Ectodermal cell (in vitro differentiated cells): ENCODE measurements around the gene TRPC1.

Source experiments
- H3K27ac ChIP-seq: 2 replicates; pipeline ENCODE4 v1.7.0; 2013; ENCODE audit warnings: mild to moderate bottlenecking, low read depth, low read length; ENCODE audit not compliant: insufficient read depth, poor library complexity, severe bottlenecking
- H3K27me3 ChIP-seq: 2 replicates; pipeline ENCODE4 v1.7.0; 2013; ENCODE audit warnings: mild to moderate bottlenecking, low read length; ENCODE audit not compliant: insufficient read depth, control insufficient read depth, poor library complexity, severe bottlenecking
- H3K36me3 ChIP-seq: one replicate; pipeline ENCODE4 v1.7.0; 2013; ENCODE audit warnings: low read length; ENCODE audit not compliant: control insufficient read depth, insufficient read depth
- H3K4me1 ChIP-seq: one replicate; pipeline ENCODE4 v1.7.0; 2013; ENCODE audit warnings: low read length; ENCODE audit not compliant: control insufficient read depth, insufficient read depth
- H3K4me3 ChIP-seq: 2 replicates; pipeline ENCODE4 v1.7.0; 2013; ENCODE audit warnings: low read depth, low read length, control low read depth; ENCODE audit not compliant: insufficient read depth
- H3K9me3 ChIP-seq: 2 replicates; pipeline ENCODE4 v1.7.0; 2013; ENCODE audit warnings: mild to moderate bottlenecking, low read length, moderate library complexity; ENCODE audit not compliant: control insufficient read depth
- WGBS, 2 experiments: methylation state at CpG; one replicate each; pipeline ENCODE4 v1.1.7; 2013; ENCODE audit warnings: missing lambda C conversion rate in 2 of 2; 5-methylcytosine and 5-hydroxymethylcytosine counted together

Gene TRPC1

GRCh38 chr3:142794508-142794907 lies 70.7 kb downstream of the TRPC1 start:
- Histone ChIP-seq H3K4me3 (no peak overlapping the region), H3K36me3 (no peaks in the 10 kb centered on the region), H3K27me3 (no peaks in the 10 kb centered on the region), H3K4me1 (peaks cover 3% of the 10 kb centered on the region), H3K9me3 (no peaks in the 10 kb centered on the region), H3K27ac (no peak overlapping the region)
- WGBS, 2 experiments, result 47 to 61% methylated on average over 3 of the region's 4 CpGs

DNA sequence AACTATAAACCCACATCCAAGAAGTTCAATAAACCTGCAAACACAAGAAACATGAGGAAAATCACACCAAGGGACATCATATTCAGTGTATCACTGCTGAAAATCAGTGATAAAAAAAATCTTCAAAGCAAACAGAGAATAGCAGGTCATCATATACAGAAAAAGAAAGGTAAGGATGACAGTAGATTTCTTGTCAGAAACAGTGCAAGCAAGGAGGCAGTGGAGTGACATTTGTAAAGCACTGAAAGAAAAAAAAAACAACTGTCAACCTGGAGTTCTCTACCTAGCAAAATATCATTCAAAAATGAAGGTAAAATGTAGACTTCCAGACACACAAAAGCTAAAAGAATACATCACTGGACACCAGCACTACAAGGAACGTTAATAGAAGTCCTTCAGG lies 71.5 kb downstream of the TRPC1 start:
- Histone ChIP-seq H3K27ac (no peak overlapping the region), H3K4me1 (no peaks in the 10 kb centered on the region), H3K4me3 (no peak overlapping the region), H3K27me3 (no peaks in the 10 kb centered on the region), H3K9me3 (no peaks in the 10 kb centered on the region), H3K36me3 (no peaks in the 10 kb centered on the region)
- 90% methylated on average over 1 of the region's 1 CpG; no CpG with 5 or more reads in 1 of the 2 experiments for WGBS, 2 experiments

GRCh38 chr3:142796823-142797222 lies 73.0 kb downstream of the TRPC1 start:
- Histone ChIP-seq H3K27me3 (no peaks in the 10 kb centered on the region), H3K27ac (no peak overlapping the region), H3K36me3 (no peaks in the 10 kb centered on the region), H3K4me1 (no peaks in the 10 kb centered on the region), H3K4me3 (no peak overlapping the region), H3K9me3 (no peaks in the 10 kb centered on the region)
- 93 to 94% methylated on average over 2 of the region's 2 CpGs for WGBS, 2 experiments

DNA sequence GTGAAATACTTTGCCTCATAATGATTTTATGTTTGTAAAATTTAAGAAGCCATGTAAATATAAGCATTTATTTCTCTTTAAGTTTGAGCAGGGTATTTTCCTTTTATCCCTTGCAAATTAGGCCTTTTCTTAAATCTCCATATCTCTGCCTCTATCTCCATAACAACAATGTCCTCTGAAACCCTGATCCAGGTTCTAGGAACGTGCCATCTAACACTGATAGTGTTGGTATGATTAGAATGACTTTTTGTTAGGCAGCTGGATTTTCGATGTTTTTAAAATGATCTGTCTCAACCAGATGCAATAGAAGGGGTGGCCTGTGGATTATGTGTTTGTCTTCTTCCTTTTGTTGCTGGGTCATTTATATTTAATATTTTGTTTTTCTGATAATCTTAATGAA lies 77.9 kb downstream of the TRPC1 start:
- Histone ChIP-seq H3K4me3 (no peak overlapping the region), H3K27me3 (no peaks in the 10 kb centered on the region), H3K27ac (no peak overlapping the region), H3K4me1 (no peaks in the 10 kb centered on the region), H3K9me3 (no peaks in the 10 kb centered on the region), H3K36me3 (no peaks in the 10 kb centered on the region)
- 81 to 83% methylated on average over 2 of the region's 2 CpGs for WGBS, 2 experiments

DNA sequence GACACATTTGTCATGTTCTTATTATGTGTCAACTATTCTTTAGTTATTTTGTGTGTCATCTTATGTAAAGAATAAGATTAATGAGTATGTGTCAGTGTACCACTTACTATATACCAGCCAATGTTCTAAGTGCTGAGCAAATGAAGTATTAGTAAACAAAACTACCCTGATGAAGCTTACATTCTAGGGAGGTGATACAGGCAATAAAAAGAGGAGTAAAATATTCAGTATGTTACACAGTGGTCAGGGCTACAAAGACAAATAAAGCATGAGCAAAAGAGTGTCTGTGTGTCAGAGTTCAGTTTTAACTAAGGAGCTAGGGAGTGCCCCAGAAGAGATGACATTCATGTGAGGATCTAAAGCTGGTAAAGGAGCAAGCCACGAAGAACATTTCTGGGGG lies 79.1 kb downstream of the TRPC1 start:
- Histone ChIP-seq H3K36me3 (no peaks in the 10 kb centered on the region), H3K4me1 (no peaks in the 10 kb centered on the region), H3K27ac (no peak overlapping the region), H3K4me3 (no peak overlapping the region), H3K27me3 (no peaks in the 10 kb centered on the region), H3K9me3 (no peaks in the 10 kb centered on the region)
- 78 to 83% methylated on average over 1 of the region's 1 CpG for WGBS, 2 experiments

DNA sequence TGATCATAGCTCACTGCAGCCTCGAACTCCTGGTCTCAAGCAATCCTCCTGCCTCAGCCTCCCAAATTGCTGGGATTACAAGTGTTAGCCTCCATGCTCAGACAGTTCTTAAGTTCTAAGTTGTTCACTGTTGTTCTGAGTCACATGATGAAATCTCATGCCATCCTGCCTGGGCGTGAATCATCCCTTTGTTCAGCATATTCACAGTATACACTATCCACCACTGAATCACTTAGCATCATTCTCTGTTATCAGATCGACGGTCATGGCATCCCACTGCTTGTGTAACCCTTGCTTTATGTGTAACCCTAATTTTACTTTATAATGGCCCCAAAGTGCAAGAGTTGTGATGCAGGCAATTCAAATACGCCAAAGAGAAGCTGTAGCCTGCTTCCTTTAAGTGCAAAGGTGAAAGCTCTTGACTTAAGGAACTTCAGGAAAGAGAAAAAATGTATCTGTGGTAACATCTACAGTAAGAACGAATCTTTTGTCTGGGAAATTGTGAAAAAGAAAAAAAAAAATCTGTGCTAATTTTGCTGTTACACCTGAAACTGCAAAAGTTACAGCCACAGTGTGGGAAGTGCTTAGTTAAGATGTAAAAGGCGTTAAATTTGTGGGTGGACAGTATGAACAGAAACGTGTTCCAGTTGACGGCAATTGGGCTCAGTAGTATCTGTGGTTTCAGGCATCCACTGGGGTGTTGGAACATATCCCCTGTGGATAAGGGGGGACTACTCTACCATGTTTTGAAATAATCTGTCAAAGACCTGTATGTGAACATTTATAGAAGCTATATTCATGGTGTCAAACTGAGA lies 84.5 kb downstream of the TRPC1 start:
- 95% methylated on average over 9 of the region's 9 CpGs for WGBS, 2 experiments
- H3K27me3 ChIP-seq, result no peaks in the 10 kb centered on the region
- no peaks in the 10 kb centered on the region for H3K36me3 ChIP-seq
- H3K4me1 ChIP-seq, result no peaks in the 10 kb centered on the region
- H3K9me3 ChIP-seq, result no peaks in the 10 kb centered on the region
- no peak overlapping the region for H3K27ac ChIP-seq
- no peak overlapping the region for H3K4me3 ChIP-seq

GRCh38 chr3:142809259-142809658 lies 85.4 kb downstream of the TRPC1 start:
- Histone ChIP-seq H3K36me3 (no peaks in the 10 kb centered on the region), H3K4me1 (no peaks in the 10 kb centered on the region), H3K27ac (no peak overlapping the region), H3K4me3 (no peak overlapping the region), H3K9me3 (no peaks in the 10 kb centered on the region), H3K27me3 (no peaks in the 10 kb centered on the region)
- WGBS, 2 experiments, result 94 to 96% methylated on average over 3 of the region's 3 CpGs

DNA sequence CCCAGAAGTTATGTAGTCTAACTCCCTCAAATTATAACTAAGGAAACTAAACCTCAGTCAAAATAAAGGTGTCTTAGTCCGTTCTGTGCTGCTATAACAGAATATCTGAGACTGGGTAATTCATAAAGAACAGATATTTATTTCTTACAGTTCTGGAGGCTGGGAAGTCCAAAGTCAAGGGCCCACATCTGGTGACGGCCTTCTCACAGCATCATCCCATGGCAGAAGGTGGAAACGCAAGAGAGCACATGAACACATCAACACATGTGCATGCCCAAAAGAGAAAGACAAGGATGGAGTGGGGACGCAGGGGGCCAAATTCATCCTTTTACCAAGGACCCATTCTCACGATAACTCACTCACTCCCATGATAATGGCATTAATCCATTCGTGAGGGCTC lies 92.0 kb downstream of the TRPC1 start:
- Histone ChIP-seq H3K27ac (no peak overlapping the region), H3K4me3 (no peak overlapping the region), H3K9me3 (no peaks in the 10 kb centered on the region), H3K27me3 (no peaks in the 10 kb centered on the region), H3K36me3 (no peaks in the 10 kb centered on the region), H3K4me1 (no peaks in the 10 kb centered on the region)
- 92 to 95% methylated on average over 6 of the region's 6 CpGs for WGBS, 2 experiments

- H3K4me3 ChIP-seq, result no peak overlapping the region
- H3K36me3 ChIP-seq, result no peaks in the 10 kb centered on the region
- no peaks in the 10 kb centered on the region for H3K9me3 ChIP-seq
- no peaks in the 10 kb centered on the region for H3K4me1 ChIP-seq
- 94 to 100% methylated on average over 1 of the region's 1 CpG for WGBS, 2 experiments
- H3K27ac ChIP-seq, result no peak overlapping the region
- H3K27me3 ChIP-seq, result no peaks in the 10 kb centered on the region
Observed at GRCh38 chr3:142817356-142817755, 93.5 kb downstream of the TRPC1 start.

DNA sequence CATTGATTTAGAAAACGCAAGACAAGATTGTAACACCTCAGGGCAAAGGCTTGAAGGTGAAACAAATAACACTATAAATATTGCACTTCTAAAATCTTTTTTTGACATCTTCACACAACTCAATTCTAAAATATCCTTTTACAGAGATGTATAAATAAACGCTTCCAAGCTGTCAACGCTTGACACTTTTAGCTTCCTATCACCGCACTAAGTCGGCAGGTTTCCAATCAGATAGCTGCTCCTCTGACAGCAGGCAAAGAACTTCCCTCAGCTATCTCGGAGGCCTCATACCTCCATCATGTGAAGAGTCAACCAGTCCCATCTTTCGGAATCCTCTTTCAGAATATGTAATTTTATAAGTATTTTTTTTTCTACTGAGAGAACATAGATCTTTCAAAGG lies 94.1 kb downstream of the TRPC1 start:
- H3K4me1 ChIP-seq, result no peaks in the 10 kb centered on the region
- no peaks in the 10 kb centered on the region for H3K9me3 ChIP-seq
- no peak overlapping the region for H3K27ac ChIP-seq
- no peaks in the 10 kb centered on the region for H3K36me3 ChIP-seq
- H3K4me3 ChIP-seq, result no peak overlapping the region
- WGBS, 2 experiments, result 93 to 96% methylated on average over 6 of the region's 7 CpGs
- no peaks in the 10 kb centered on the region for H3K27me3 ChIP-seq
